ENCODE data around the gene RNF7.
"Not testable (repeated sequence)": the region's sequence is repeated elsewhere in the genome, so short reads cannot be mapped to it uniquely, and the experiment has no call there.

Gene RNF7

DNA sequence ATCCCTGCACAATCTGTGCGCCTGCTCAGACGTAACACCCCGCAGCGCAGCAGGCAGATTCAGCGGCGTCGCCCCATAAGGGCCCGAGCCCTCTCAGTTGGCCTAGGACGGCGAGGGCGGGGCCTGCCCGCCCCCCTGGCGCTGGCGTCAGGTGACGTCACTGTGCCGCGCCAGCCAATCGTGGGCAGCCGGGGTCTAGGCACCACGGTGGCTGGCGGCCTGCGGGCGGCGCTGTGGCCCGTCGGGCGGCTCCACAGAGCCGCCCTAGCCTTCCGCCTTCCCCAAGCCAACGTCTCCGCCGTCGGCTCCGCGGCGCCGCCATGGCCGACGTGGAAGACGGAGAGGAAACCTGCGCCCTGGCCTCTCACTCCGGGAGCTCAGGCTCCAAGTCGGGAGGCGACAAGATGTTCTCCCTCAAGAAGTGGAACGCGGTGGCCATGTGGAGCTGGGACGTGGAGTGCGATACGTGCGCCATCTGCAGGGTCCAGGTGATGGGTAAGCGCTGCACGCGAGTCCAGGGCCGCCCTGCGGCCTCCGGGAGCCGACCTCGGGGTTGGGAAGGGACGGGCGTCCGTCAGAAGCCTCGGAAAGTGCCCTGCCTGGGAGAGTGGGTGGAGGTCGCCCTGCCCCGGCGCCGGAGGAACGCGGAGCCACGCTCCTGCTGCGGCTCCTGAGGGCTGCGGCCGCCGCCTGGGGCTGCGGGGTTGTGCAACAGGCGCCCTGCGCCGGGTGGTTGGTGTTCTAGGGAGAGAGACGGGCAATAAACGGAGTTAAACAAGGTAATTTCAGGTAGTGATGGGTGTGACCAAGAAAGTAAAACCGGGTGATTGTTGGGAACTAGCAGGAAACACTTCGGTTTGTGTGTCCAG lies at the start of gene RNF7:
Gene RNF7, plus strand, starts transcription at position 277 of the 869 bp plus-strand sequence. Its CDS starts 44 bp downstream, at position 321.
- peak; percentile 98 to 99 (median 99) for DNase-seq

DNA sequence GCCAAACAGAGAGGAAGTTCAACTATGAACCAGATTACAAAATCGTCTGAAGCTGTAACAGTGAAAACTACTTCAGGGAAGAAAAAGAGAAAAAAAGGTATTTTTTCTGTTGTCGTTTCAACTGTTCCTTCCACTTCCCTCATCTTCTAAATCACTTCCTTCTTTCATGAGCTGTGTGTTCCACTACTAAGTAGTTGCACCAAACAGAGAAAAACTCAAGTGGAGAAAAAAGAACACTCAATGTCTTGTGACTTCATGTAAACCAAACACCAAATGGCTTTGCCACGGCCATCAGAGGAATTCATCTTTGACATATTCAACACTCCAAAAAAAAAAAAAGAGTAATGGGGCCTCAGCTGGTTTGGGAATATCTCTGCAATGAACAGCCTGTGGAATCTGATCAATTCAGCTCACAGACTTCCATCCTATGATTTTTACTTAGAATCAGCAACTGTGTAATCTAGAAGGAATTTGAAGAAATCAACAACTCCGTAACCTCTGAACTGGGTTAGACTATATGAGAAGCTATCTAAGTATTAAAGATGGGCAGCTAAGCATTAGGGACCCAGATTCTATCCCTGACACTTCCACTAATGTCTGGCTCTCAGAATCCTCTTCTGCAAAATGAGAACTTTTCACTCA lies 47.5 kb upstream of the RNF7 start:
- peak; percentile 54 to 77 (median 72) for DNase-seq

DNA sequence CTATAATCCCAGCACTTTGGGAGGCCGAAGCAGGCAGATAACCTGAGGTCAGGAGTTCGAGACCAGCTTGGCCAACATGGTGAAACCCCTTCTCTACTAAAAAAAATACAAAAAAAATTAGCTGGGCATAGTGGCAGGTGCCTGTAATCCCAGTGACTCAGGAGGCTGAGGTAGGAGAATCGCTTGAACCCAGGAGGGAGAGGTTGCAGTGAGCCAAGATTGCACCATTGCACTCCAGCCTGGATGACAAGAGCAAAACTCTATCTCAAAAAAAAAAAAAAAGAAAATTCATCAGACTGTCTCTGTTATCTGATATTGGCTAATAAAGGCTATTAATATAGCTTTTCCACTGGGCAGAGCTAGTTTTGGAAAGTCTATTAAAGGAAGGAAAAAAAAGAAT lies 46.6 kb upstream of the RNF7 start:
- DNase-seq: not testable (repeated sequence)

DNA sequence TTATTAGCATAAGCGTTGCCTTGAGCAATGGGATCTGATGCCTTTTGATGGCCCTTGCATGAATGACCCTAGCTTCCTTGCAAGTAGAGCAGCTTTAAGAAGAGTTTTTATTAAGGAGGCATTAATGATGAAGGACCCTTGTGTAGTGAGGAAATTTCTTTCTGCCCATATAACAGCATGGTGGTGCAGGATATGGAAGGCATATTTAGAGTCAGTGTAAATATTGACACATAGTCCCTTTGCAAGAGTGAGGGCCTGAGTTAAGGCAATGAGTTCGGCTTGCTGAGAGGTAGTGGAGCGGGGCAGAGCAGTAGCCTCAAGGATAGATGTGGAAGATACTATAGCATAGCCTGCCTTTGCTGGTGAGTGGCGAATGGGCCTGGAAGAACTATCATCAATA lies 45.1 kb upstream of the RNF7 start:
- DNase-seq: not testable (repeated sequence)

DNA sequence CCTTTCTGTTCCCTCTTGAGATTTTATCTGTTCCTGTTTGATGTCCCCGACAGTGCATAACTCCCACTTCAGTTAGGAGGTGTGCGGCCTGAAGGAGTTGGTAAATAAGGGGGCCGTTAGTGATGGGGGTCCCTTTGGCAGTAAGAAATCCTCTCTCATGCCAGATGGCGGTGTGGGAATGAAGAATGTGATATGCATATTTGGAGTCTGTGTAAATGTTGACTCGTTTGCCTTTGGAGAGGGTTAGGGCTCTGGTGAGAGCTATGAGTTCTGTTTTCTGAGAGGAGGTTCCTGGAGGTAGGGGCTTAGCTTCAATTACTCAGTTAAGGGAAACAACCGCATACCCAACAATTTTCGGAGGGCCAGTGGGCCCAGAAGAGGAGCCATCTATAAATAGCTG lies 38.8 kb upstream of the RNF7 start:
- DNase-seq: no peak

DNA sequence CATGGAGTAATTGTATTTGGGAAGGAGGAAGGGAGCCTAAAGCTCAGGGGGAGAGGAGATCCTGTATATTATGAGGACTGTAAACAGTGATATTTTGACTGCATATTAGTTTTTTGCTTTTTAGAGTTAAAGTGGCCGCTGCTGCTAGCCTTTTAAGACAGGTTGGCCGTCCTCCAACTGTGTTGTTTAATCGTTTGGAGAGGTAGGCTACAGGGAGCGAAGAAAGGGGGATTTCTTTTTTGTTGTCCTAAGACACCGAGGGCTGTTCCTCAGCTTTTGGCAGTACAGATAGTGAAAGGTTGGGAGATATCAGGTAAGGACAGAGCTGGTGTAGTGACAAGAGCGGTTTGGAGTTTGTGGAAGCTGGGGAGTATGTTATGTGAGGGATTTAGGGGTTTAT lies 38.2 kb upstream of the RNF7 start:
- DNase-seq: no peak

DNA sequence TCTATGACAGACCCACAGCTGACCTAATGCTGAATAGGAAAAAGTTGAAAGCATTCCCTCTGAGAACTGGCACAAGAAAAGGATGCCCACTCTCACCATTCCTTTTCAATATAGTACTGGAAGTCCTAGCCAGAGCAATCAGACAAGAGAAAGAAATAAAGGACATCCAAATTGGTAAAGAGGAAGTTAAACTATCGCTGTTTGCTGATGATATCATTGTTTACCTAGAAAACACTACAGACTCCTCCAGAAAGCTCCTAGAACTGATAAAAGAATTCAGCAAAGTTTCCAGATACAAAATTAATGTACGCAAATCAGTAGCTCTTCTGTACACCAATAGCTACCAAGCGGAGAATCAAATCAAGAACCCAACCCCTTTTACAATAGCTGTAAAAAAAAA lies 34.7 kb upstream of the RNF7 start:
- DNase-seq: not testable (repeated sequence)

DNA sequence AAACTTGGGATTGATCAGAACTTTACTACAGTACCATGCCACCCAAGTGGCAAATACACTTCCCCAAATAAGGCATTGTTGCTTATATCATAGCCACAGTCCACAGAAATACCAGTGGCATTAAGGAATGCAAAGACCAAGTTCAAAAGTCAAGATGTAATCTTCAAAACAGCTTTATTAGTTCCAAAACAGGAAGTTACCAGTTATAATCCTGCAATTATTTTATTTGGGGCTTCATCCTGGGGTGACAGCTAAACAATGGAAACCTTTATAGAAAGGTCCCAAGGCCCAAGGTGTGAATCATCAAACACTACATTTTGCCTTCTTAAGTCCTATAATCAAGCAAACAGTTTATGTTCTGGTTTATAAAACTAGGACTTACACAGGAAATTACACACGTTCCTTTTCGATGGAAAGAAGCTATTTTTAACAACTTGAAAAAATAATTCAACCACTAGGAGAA lies 30.3 kb upstream of the RNF7 start:
- DNase-seq: no peak

DNA sequence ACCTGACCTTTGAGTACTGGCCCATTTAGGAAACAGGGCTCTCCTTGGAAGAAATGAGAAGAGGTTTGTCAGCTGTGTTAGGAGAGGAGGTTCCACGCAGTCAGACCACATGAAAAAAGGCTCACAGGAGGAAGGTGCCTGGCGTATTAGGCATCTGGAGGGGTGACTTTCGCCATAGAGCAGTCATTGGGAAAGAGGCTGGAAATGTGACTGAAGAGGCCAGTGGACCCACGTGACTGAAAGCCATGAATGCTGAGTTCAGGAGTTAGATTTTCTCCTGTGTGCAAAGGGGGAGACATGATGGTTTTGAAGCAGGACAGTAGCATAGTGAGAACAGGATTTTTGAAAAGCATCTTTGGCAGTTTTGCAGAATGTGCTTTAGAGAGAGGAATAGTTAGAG lies 29.7 kb upstream of the RNF7 start:
- DNase-seq: peak; percentile 48 to 66 (median 56)

DNA sequence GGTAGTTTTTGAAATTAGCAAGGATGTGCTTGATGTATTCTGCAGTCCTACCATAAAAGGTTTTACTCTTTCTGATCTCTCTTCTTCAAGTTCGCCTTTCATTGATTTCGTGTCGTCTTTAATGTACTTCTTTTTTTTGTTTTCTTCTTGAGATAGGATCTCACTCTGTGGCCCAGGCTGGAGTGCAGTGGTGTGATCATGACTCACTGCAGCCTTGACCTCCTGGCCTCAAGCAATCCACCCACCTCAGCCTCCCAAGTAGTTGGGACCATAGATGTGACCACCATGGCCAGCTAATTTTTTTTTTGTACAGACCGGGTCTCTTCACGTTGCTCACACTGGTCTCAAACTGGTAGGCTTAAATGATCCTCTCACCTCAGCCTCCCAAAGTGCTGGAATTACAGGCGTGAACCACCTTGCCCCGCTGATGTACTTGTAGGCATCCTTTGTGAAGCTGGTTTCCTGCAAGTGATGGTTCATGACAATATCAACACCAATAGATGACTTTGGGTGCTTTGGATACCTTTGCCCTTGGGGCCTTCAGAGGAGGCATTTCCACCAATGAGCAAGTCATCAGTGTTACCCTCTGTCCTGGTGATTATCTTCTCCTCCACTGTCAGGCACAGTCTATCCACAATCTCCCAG lies 28.9 kb upstream of the RNF7 start:
- no peak for DNase-seq

DNA sequence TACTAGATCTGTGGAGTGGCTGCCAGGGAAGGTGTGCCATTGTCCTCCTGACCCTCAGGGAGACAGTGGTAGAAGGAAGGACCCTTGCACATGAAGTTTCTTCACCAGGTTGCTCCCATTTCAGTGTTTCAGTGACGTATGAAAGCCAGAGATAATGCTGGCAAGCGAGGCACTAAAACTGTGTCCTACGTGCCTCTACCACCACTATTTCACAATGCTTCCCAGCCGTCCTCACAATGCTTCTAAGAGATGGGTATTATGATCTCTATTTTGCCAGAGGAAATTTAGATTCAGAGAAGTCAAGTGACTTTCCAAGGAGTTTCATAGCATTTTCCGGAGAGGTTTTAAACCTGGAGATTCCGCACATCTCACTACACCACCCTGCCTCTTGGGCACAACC lies 28.0 kb upstream of the RNF7 start:
- no peak for DNase-seq

DNA sequence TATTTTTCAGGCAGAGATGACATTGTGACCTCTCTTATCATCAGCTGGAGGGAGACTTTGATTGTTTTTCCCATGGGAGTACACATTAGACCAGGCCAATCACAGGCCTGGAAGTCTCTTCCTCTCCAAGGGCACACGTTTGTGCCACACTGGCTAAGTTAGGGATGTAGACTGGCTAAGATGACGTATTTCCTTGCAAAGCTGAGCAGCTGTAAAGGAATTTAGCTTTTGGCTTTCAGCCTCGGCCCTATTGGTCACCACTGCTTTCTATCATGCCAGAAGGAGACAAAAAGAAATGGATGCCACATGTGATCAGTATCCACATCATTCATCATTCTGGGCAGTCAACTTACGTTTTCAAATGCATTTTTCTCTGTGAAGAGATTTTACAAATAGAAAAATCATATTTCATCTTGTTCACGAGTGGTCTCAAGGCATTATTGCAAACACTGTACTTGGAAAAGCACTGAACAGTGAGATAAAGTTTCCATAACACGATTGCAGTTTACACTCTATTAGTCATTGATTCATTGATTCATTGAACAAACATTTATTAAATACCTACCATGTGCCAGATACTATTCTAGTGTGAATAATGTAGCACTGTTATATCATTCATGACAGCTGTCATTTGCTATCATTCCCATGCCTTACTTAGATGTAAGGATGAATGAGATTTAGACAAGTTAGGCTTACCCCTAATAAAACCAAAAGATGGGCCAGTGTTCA lies 27.0 kb upstream of the RNF7 start:
- DNase-seq: no peak

DNA sequence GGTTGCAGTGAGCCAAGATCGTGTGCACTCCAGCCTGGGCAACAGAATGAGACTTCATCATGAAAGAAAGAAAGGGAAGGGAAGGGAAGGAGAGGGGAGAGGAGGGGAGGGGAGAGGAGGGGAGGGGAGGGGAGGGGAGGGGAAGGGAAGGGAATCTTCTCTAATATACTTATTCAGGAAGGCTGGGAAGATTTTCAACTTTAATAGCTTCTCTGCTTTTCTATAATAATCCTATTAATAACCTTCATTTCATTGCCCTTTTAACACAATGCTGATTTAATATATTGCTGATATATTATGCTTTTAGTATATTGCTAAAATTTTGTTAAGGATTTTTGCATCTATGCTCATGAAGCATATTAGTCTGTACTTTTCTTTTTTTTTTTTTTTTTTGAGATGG lies 23.4 kb upstream of the RNF7 start:
- no peak for DNase-seq

DNA sequence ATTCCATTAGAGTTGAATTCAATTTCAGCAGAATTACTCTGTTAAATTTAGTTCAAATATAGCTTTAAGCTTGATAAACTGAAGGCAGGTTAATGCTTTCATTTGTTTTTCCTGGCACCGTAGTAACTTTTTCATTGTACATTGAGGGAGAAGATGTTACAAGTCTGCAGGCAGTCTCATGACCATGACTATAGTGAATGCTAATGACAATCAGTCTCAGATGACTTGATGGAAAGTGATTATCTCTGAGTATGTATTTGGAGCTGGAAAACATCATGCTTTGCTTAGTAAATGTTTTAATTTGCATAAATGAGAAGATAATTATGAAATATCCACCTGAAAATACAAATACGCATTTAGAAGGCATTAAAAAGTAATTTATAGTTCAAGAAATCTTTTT lies 16.0 kb upstream of the RNF7 start:
- DNase-seq: no peak

DNA sequence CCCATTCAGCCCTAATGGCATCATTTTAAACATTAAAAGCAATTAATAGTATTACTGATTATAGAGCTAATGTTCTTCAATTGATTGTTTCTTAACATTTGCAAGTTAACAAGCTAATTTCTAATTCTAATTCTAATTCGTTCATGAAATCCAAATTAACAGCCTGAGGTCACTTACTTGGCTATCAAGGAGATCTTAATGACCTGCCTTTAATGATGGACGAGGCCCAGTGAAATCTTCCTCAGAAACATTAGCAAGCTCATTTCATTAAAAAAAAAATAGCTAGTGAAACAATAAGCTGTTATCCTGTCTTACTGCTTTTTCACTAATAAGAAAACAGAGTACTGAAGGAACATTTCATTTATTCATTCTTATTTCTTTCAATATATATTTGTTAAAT lies 15.4 kb upstream of the RNF7 start:
- no peak for DNase-seq

DNA sequence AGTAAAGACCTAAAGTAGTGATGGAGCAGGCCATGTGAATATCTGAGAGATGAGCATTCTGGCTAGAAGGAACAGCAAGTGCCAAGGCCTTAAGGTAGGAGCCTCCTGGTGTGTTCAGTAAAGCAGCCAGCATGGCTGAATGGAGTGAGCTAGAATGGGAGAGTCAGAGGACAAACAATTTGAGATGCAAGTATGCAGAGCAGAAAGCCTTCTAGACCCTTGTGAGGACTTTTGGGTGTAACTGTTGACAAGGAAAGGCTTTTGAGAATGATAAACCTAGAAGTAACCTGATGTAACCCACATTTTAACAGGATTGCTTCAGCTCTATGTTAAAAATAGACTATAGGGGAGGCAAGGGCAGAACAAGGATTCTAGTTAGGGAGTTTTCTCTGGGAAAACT lies 14.8 kb upstream of the RNF7 start:
- DNase-seq: no peak

DNA sequence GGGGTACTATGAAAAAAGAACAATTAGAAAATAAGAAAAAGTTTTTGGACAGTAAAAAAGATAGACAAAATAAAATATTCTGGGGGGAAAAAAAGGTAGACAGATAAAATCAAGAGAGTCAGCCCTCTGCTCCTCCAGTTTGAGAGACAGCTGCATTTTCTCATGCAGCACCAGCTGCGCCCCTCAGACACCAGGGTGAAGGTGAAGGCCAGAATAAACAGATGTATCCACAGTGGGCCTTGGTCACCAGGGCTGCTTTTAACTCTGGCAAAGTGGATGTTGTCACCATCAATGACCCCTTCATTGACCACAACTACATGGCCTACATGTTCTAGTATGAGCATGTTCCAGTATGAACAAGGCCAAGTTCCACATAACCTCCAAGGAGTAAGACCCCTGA lies 13.9 kb upstream of the RNF7 start:
- DNase-seq: no peak

DNA sequence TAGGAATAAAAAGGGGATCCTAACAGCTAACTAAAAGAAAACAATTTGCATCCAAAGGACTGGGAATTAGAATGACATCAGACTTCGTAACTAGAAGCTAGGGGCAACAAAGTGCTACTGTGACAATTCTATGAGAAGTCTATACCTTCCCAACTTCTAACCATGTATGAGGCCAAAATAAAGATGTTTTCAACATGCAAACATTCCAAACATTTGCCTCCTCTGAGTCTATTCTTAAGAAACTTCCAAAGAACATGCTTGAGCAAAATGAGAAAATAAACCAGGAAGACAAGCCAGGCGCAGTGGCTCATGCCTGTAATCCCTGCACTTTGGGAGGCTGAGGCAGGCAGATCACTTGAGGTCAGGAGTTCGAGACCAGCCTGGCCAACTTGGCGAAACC lies 13.1 kb upstream of the RNF7 start:
- no peak for DNase-seq

DNA sequence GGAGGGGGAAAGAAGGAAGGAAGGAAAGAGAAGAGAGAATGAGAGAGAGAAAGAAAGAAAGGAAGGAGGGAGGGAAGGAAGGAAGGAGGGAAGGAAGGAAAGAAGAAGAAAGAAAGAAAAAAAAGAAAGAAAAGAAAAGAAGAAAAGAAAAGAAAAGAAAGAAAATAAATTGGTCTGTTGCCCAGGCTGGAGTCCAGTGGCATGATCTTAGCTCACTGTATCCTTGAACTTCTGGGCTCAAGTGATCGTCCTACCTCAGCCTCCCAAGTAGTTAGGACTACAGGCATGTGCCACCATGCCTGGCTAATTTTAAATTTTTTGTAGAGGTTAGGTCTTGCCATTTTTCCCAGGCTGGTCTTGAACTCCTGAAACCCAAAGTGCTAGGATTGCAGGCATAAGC lies 11.6 kb upstream of the RNF7 start:
- no peak for DNase-seq

DNA sequence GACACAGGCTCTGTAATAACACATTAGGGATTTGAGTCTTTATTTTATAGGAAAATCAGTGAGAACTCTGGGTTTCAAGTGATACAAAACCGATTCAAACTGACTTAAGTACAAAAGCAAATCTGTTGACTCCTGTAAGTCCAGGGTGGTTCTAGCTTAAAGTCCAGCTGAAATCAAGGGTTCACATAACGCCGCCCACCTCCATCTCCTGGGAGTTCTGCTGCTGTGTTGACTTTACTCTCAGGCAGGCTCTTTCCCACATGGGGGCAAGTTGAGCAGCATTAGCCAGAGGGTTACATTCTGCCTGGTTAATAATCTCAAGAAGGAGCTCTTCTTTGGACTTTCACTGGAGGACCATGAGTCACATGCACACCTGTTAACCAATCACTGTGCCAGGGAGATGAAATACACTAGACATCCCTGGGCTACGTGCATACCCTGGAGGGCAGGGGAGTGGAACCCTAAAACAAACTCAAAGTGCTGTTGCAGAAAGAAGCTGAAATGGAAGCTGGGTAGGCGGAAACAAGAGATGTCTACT lies 9.7 kb upstream of the RNF7 start:
- no peak for DNase-seq

DNA sequence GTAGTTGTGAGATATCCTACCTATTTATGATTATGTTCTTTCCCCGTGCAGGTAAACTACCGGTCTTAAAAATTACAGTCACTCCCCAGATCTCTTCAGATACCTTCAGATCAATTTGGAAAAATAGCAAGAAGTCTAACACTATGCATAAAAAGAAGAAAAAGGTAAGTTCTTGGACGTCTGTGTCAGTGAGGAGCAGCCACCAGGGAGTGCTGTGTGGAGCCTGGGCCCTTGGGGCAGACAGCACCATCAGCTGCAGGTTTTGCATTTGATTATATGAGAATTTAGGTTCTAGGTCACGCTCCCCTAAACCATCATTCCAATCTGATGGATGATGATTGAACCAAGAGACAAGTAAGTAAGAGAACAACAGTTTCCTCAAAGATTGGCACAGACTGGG lies 8.9 kb upstream of the RNF7 start:
- no peak for DNase-seq

DNA sequence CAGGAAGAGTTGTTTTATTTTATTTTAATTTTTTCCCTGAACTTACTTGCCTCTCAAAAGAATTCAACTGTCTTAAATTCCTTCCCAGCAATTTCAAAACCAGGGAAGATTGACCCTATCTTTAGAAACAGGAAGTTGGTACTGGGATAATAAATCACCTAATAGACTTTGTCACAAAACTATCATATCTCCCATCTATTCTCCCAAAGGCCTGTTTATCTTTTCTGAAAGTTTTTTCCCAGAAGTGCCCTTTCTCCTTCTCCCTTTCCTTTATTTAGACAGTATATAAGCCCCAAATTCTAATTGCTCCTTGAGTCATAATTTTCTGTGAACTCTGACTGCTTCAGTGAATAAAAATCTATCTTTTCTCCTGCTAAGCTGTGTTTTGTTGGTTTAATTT lies 2.9 kb upstream of the RNF7 start:
- DNase-seq: no peak
